EH (cell line): Measurements from ENCODE around the gene MYRF.

Experiments used
- DNase-seq: peaks from one replicate; pipeline ENCODE4 v3.0.0-alpha.2; 2015; ENCODE audit warnings: low read depth

MYRF gene

DNA sequence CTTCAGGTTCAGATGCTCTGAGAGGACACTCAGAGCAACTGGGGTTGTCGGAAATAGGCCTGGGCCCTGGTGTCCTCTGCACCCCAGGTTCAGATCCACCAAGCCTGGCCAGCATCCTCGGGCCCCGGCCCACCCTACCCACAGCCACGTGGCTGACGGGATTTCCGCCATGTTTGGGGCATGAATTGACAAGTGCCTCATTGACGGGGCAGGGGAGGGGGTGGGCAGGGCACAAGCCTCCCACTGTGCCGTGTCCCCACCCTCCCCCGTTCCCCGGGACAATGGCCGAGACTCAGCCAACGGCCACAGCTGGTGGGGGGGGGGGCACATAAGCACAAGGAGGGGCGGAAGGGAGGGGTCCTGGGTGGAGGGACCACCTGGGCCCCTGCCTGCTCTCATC, 8.5 kb downstream of the MYRF start:
- DNase-seq = no peak

DNA sequence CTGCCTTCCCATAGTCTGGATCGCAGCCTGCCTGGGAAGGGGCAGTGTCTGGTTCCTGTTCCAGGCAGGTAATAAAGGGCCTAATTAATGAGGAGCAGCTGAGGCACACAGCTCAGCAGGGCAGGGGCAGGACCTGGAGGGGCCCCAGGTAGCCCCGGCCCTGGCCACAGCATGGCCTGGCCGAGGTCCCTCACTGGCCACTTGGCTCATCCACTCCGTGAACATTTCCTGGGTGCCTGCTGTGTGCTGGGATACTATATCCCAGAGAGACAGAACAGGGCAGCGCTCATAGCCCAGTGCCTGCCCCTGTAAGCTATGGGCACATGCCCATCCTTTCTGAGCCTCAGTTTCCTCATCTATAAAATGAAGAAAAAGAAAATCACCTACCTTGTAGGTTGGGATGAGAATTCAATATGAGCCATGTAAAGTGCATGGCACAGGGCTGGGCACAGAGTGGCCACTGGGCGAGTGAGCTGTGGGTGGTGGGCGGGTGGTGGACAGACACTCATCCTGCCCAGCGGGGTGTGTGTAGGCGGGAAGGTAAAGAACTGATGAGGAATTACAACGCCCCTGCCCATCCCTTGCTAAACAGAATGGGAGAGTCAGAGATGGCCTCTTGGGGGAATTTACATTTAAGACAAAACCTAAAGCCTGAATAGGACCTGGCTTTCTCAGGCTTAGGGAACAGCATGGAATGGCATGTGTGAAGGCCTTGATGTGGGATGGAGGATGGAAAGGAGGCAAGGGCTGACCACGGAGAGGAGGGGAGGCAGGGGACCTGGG, 9.2 kb downstream of the MYRF start:
- DNase-seq = no peak

DNA sequence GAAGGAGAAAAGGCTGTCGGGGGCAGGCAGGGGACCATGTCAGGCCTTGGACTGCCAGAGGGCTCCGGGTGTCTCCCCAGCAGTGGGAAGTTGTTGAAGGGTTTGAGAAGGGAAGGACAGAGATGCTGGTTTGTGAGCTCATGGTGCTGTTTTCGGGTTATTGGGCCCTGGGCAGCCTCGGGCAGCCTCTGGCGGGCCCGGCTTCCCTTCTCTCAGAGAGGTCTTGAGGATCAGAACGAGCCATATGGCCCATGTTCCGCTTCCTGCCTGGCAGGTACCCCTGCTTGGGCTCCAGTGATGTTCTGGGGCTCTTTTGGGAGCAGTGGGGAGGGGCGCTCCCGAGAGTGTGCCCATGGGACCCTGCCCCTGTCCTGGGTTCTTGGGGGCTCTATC, 9.8 kb downstream of the MYRF start:
- no peak for DNase-seq

GRCh38 chr11:61762798-61763197, 10.4 kb downstream of the MYRF start:
- no peak for DNase-seq

DNA sequence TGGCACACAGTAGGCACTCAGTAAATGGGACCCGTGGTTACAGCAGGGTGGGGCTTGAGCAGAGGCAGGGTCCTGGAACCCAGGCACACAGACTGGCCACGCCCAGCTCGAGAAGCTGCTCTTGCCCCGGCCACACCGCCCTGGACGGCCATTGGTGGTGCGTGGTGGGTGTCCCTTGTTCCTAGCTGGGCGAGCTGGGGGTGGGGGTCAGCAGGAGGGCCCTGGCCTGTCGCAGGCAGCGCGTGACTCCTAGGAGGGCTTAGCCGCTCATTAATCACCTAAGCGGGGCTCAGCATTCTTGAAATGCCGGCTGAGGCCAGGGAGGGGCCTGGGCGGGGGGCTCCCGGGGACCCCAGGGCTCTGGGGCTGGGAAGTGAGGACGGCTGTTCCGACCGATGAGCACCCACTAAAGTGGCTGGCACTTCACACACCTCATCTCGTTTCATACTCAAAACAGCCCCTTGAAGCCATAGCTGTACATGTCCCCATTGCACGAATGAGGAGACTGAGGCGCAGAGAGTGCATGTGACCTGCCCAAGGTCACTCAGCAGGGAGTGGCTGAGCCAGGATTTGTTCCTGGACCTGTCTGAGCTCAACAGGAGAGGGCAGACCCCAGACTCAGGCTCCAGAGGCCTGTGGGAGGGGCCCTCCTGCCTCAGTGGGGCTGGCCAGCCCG, 11.6 kb downstream of the MYRF start:
- no peak for DNase-seq

- no peak for DNase-seq
These were observed 12.3 kb downstream of the MYRF start for GRCh38 chr11:61764606-61765260.

DNA sequence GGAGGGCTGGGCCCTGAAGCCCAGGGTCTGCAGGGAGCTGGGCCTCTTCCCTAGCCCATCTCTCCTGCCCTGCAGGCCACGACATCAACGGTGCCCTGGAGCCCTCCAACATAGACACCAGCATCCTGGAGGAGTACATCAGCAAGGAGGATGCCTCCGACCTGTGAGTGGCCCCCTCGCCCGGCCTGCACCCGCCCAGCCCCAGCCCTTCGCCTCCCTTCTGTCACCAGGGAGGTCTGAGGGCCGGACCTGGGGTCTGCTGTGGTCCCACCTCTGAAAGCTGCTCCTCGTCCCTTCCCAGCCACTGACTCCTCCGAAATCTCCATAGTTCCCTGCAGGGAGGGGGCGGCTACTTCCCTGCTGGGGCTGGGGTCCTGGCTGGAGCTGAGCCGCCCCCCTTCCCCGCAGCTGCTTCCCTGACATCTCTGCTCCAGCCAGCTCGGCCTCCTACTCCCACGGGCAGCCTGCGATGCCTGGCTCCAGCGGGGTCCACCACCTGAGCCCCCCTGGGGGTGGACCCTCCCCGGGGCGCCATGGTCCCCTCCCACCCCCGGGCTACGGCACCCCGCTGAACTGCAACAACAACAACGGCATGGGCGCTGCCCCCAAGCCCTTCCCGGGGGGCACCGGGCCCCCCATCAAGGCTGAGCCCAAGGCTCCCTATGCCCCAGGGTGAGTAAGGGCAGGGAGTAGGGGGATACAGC, 13.3 kb downstream of the MYRF start:
- DNase-seq = no peak

GRCh38 chr11:61766353-61766841, 14.0 kb downstream of the MYRF start:
- no peak for DNase-seq

GRCh38 chr11:61768376-61769076, 16.1 kb downstream of the MYRF start:
- no peak for DNase-seq

- DNase-seq = peak; percentile 55
These were observed 16.9 kb downstream of the MYRF start for GRCh38 chr11:61769169-61769920.

DNA sequence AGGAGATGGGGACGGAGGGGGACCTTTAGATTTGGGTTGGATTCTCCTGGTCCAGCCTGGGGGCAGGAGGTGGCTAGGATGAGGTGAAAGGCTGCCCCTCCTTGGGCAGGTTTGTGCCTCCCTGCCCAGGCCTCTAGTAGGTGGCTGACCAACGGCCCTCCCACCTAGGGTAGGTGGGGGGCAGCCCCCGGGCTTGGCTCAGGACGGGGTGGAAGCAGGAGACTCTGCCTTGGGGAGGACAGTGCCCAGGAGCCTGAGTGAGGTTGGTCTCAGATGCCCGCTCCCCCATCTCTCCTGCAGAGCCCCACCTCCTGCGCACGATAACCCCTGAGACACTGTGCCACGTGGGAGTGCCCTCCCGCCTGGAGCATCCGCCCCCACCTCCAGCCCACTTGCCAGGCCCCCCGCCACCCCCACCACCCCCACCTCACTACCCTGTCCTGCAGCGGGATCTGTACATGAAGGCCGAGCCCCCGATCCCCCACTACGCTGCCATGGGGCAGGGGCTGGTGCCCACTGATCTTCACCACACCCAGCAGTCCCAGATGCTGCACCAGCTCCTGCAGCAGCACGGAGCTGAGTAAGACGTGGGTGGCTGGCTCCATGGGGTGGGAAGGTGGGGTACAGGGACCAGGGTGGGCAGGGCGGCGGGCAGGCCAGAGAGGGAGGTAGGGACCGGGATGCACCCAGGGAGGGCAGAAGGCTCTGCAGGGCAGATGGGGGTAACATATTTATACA, 17.7 kb downstream of the MYRF start:
- DNase-seq = no peak

DNA sequence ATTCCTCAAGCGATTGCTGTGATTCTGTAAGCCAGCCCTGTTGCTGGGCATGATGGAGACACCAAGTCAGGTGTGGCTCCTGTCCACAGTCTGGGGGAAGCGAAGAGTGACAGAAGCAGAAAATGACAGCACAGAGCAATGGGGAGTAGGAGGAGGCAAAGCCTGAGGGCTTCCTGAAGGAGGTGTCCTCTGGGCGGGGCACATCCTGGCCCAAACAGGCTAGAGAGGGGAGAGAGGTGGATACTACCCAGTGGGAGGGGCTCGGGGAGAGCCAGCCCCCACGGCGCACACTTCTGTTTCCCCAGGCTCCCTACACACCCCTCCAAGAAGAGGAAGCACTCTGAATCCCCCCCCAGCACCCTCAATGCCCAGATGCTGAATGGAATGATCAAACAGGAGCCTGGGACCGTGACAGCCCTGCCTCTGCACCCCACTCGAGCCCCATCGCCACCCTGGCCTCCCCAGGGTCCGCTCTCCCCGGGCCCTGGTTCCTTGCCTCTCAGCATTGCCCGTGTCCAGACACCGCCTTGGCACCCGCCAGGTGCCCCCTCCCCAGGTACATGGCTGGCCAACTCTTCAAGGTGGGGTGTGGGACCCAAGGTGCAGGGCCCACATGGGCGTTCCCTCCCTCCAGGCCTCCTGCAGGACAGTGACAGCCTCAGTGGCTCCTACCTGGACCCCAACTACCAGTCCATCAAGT, 18.9 kb downstream of the MYRF start:
- no peak for DNase-seq

- DNase-seq = no peak
These were observed 19.6 kb downstream of the MYRF start for GRCh38 chr11:61771985-61772455.

DNA sequence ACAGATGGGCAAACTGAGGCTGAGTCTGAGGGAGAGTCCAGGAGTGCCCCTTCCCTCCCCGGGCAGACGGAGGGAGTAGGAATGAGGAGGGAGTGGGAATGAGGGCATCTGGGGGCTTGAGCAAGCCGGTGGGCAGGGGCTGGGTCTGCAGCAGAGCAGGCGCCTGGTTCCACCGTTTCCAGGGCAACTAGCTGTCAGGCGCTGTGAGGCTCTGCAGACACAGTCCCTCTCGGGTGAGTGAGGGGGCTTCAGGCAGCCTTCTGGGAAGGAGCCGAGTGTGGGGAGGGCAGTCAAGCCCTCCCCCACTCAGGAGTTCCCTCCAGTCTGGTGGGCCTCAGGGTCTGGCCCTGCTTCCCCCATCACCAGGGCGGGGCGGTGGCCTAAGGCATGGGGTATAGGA, 20.9 kb downstream of the MYRF start:
- DNase-seq = no peak

- DNase-seq = no peak
These were observed 21.4 kb downstream of the MYRF start for GRCh38 chr11:61773809-61774208.

DNA sequence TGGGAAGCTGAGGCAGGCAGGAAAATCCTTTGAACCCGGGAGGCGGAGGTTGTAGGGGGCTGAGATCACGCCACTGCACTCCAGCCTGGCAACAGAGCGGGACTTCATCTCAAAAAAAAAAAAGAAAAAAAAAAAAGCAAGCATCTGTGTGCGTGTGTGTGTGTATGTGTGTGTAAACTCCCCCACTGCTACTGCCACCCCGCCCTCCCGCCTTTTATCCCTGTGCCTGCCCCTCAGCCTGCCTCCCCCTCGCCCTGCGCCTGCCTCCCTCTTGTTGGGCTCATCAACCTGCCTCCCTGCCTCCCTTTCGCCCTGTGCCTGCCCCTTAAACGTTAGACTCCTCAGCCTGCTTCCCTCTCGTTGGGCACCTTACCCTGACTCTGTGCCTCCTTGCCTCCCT, 22.0 kb downstream of the MYRF start:
- DNase-seq = no peak

DNA sequence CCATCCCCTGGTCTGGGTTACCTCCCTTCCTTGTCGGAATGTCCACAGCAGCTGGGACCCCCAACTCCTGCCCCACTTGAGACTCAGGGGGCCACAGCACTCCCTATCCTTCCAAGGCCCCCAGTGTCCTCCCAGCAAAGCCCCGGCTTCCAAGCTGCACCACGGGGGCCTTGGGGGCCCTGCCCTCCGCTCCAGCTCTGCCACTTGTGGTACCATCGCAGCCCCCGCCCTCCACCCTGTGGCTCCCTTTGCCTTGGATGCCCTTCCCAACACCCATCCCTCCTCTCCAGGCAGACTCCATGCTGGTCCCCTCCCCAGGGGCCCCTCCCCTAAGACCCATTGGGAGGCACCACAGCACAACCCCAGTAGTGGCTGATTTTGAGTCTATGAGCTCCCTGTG, 22.7 kb downstream of the MYRF start:
- DNase-seq = no peak

DNA sequence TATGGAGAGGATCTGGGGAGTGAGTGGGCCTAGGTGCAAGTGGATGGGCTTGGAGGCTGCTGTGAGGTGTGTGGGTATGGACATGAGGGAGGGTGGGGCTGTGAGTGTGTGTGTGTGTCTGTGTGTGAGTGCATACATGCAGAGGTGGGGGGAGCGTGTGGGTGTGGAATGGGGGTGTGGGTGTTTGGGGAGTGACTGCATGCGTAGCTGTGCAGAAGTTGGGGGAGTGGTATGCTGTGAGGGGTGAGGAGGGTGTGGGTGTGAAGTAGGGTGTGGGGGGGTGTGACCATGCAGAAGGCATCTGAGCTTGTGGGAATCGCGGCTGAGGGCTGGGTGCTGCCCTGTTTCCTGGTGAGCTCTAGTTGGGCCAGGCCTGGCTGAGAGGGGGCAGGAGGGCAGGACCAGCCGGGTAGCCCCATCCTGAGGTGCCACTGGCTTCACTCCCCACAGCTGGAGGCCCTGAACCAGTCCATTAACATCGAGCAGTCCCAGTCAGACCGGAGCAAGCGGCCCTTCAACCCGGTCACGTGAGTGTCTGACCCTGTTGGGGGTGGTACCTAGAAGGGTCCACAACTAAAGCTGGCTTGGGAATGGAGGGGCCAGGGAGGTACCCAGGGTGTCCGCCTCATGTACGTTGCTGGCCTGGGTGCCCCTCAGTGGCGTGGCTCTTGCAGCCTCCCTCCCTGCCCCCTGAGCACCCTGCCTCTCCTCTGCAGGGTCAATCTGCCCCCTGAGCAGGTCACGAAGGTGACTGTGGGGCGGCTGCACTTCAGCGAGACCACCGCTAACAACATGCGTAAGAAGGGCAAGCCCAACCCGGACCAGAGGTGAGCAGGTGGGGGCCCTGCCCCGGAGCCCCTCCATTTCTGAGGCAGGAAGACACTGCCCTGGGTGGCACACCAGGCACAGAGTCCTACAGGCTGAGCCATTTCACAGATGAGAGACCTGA, 23.4 kb downstream of the MYRF start:
- no peak for DNase-seq
